ENCODE data around the gene HOXB9. TPM values are rescaled to one million over a fixed set of nuclear protein-coding genes. Genes with fewer than 3 reads are reported as not detected.

The HOXB9 gene
- total and polyA plus RNA-seq, 9 of the 15 experiments (the other 6 are each of a cell fraction or from before 2014, with no cell fraction given), result 3.1 to 196 (median 77.6) TPM

DNA sequence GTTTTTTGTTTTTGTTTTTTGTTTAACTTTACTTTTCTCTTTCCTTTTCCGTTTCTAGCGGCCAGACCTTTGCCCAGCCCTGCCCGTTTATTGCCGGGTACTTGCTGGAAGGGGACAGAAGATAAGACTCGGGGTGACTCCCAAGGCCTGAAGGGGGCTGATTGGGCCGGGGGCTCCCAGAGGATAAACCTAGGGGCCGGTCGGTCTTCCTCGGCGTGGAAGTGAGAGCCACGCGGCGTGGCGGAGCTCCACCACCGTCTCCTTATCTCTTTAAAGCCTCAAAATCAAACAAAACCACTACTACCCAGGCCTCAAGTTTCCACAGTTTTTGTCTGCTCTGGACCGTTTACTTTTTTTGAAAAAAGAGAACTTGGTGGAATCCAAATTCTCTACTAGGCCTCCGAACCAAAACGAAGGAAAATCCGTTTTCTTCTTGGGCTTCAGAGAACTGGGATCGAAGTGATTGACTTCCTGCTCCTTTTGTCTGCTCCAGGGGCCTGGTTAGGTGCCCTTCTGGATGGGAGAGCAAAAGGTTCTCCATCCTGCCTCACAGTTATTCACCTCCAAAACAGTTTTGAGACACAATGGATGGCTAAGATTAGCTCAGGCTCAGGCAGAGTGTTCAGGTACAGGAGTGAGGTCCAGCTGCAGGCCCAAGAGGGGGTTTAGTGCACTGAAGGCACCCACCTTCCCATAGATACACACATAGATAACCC lies 8.5 kb upstream of the HOXB9 start (continued):
- TF ChIP-seq, protein P1, sequence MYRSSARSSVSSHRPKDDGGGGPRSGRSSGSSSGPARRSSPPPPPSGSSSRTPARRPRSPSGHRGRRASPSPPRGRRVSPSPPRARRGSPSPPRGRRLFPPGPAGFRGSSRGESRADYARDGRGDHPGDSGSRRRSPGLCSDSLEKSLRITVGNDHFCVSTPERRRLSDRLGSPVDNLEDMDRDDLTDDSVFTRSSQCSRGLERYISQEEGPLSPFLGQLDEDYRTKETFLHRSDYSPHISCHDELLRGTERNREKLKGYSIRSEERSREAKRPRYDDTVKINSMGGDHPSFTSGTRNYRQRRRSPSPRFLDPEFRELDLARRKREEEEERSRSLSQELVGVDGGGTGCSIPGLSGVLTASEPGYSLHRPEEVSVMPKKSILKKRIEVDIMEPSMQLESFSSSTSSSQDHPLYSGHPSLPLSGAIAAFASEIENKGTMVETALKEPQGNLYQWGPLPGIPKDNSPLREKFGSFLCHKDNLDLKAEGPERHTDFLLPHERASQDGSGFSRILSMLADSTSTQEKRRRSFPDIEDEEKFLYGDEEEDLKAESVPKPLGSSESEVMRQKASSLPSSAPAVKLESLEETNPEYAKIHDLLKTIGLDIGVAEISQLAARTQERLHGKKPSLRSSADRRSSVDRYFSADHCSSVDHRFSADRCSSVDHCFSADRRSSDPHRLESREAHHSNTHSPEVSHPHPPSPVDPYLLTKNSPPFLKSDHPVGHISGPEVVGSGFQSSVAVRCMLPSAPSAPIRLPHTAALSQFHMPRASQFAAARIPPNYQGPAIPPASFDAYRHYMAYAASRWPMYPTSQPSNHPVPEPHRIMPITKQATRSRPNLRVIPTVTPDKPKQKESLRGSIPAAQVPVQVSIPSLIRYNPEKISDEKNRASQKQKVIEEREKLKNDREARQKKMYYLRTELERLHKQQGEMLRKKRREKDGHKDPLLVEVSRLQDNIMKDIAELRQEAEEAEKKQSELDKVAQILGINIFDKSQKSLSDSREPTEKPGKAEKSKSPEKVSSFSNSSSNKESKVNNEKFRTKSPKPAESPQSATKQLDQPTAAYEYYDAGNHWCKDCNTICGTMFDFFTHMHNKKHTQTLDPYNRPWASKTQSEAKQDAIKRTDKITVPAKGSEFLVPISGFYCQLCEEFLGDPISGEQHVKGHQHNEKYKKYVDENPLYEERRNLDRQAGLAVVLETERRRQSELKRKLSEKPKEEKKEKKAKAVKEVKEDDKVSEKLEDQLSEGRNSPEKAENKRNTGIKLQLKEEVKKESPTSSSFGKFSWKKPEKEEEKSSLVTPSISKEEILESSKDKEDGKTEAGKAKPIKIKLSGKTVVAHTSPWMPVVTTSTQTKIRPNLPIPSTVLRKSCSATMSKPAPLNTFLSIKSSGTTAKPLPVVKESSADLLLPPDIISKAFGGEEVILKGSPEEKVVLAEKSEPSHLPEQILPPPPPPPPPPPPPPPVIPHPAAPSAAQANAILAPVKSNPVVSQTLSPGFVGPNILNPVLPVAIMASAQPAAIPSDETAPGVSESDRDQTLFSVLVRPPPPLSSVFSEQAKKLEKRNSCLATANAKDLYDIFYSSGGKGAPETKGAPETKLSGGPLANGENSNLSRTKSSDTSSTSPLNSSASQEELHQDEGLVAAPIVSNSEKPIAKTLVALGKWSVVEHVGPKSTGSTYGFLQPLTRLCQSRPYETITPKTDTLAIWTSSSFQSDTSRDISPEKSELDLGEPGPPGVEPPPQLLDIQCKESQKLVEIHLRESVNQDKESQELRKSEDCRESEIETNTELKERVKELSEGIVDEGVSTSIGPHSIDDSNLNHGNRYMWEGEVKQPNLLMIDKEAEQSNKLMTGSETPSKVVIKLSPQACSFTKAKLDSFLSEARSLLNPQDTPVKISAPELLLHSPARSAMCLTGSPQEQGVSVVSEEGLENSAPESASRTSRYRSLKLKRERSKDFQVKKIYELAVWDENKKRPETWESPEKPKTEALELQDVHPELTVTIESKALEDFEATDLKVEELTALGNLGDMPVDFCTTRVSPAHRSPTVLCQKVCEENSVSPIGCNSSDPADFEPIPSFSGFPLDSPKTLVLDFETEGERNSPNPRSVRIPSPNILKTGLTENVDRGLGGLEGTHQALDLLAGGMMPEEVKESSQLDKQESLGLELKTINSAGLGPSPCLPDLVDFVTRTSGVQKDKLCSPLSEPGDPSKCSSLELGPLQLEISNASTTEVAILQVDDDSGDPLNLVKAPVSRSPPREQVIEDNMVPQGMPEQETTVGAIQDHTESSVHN (IDR thresholded peaks at IDR 0.05; ENCODE audit: borderline replicate concordance in 1 of 2, low read depth in 1 of 2), result no peak
- TF ChIP-seq CXXC5 (CRISPR knock-in tag; IDR thresholded peaks at IDR 0.05) (peak; percentile 49; the same call in 1 of the 2 replicates), NCOA1 (IDR thresholded peaks at IDR 0.05; ENCODE audit: low read depth) (0 out of 2 replicates have a peak, but pooled peaks have one; percentile 4), CBFA2T3 (IDR thresholded peaks at IDR 0.05) (peak; percentile 37), RBM22 (IDR thresholded peaks at IDR 0.05; ENCODE audit: low read depth, low read length, poor library complexity, severe bottlenecking) (no peak), NR2C2 (CRISPR knock-in tag; IDR thresholded peaks at IDR 0.05) (no peak), NR2C2 (tag; IDR thresholded peaks at IDR 0.05) (peak; percentile 36; the same call in 1 of the 2 replicates), MYC (IDR thresholded peaks at IDR 0.05; ENCODE audit: low read depth, low read length) (peak; percentile 2; the same call in 1 of the 2 replicates), MYC (CRISPR knock-in tag; IDR thresholded peaks at IDR 0.05; ENCODE audit: borderline replicate concordance, low read depth) (no peak), L3MBTL2 (IDR thresholded peaks at IDR 0.05) (peak; percentile 75)
- TF ChIP-seq, protein P2, sequence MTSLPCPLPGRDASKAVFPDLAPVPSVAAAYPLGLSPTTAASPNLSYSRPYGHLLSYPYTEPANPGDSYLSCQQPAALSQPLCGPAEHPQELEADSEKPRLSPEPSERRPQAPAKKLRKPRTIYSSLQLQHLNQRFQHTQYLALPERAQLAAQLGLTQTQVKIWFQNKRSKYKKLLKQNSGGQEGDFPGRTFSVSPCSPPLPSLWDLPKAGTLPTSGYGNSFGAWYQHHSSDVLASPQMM (CRISPR knock-in tag; IDR thresholded peaks at IDR 0.05), result no peak
- TF ChIP-seq, protein P3, sequence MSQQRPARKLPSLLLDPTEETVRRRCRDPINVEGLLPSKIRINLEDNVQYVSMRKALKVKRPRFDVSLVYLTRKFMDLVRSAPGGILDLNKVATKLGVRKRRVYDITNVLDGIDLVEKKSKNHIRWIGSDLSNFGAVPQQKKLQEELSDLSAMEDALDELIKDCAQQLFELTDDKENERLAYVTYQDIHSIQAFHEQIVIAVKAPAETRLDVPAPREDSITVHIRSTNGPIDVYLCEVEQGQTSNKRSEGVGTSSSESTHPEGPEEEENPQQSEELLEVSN (IDR thresholded peaks at IDR 0.05; ENCODE audit: borderline replicate concordance in 1 of 2, extremely low read depth in 1 of 2, insufficient read depth in 1 of 2, insufficient read length in 1 of 2, low read depth in 1 of 2, low read length in 1 of 2, poor library complexity in 1 of 2, severe bottlenecking in 1 of 2), result peak in 1 of 2 experiments; percentile 19
- TF ChIP-seq, protein P4, sequence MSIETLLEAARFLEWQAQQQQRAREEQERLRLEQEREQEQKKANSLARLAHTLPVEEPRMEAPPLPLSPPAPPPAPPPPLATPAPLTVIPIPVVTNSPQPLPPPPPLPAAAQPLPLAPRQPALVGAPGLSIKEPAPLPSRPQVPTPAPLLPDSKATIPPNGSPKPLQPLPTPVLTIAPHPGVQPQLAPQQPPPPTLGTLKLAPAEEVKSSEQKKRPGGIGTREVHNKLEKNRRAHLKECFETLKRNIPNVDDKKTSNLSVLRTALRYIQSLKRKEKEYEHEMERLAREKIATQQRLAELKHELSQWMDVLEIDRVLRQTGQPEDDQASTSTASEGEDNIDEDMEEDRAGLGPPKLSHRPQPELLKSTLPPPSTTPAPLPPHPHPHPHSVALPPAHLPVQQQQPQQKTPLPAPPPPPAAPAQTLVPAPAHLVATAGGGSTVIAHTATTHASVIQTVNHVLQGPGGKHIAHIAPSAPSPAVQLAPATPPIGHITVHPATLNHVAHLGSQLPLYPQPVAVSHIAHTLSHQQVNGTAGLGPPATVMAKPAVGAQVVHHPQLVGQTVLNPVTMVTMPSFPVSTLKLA (conservative IDR thresholded peaks at IDR 0.05), result 0 out of 4 replicates have a peak, but pooled peaks of 1 of the 2 experiments have one; percentile 12

All from K562 (cell line).